CD4-positive, alpha-beta T cell treated with Interleukin-17A for 4 hours (primary cell): ENCODE data around the gene LIMD2.
A peak's percentile ranks its signal among the peaks of the same experiment; 100 is the strongest.
"Not testable (repeated sequence)": the region's sequence is repeated elsewhere in the genome, so short reads cannot be mapped to it uniquely, and the experiment has no call there.

ENCODE experiments used
- DNase-seq: peaks from one replicate; pipeline ENCODE4 v3.0.0-alpha.2; 2020; ENCODE audit warnings: mixed read lengths

LIMD2 gene

GRCh38 chr17:63699638-63700527 is at the start of gene LIMD2:
LIMD2 (minus strand) TSS chr17:63700125; CDS start chr17:63699298, 827 bp downstream.
- DNase-seq, result peak; percentile 93

GRCh38 chr17:63741408-63742173 is 41.7 kb upstream of the LIMD2 start, which contains the start of gene STRADA:
STRADA (minus strand) TSS chr17:63741799; CDS start chr17:63728369, 13,430 bp downstream.
- DNase-seq, result peak; percentile 100

GRCh38 chr17:63741143-63741407 is 41.1 kb upstream of the LIMD2 start:
- no peak for DNase-seq

GRCh38 chr17:63740464-63741142 is 40.7 kb upstream of the LIMD2 start:
- DNase-seq, result no peak

GRCh38 chr17:63735691-63736090 is 35.8 kb upstream of the LIMD2 start:
- DNase-seq, result no peak

GRCh38 chr17:63722403-63722802 is 22.5 kb upstream of the LIMD2 start:
- no peak for DNase-seq

- DNase-seq, result not testable (repeated sequence)
Observed at GRCh38 chr17:63720194-63720593, 20.3 kb upstream of the LIMD2 start.

- no peak for DNase-seq
Observed at GRCh38 chr17:63718988-63719387, 19.1 kb upstream of the LIMD2 start.

GRCh38 chr17:63716426-63716825 is 16.5 kb upstream of the LIMD2 start:
- no peak for DNase-seq

- DNase-seq, result no peak
Observed at GRCh38 chr17:63714550-63715277, 14.8 kb upstream of the LIMD2 start.

- no peak for DNase-seq
Observed at GRCh38 chr17:63709110-63709509, 9.2 kb upstream of the LIMD2 start.

GRCh38 chr17:63707151-63707550 is 7.2 kb upstream of the LIMD2 start:
- peak; percentile 60 for DNase-seq

GRCh38 chr17:63706336-63707082 is 6.6 kb upstream of the LIMD2 start:
- peak; percentile 56 for DNase-seq

- no peak for DNase-seq
Observed at GRCh38 chr17:63705657-63706056, 5.7 kb upstream of the LIMD2 start.

- DNase-seq, result no peak
Observed at GRCh38 chr17:63704836-63705235, 4.9 kb upstream of the LIMD2 start.

- no peak for DNase-seq
Observed at GRCh38 chr17:63704259-63704576, 4.3 kb upstream of the LIMD2 start.

GRCh38 chr17:63703556-63704258 is 3.8 kb upstream of the LIMD2 start:
- DNase-seq, result no peak

GRCh38 chr17:63703029-63703428 is 3.1 kb upstream of the LIMD2 start:
- DNase-seq, result no peak

GRCh38 chr17:63702721-63703015 is 2.7 kb upstream of the LIMD2 start:
- DNase-seq, result no peak

GRCh38 chr17:63701868-63702720 is 2.2 kb upstream of the LIMD2 start:
- peak; percentile 92 for DNase-seq

GRCh38 chr17:63701456-63701820 is 1.5 kb upstream of the LIMD2 start:
- no peak for DNase-seq
